GM19467 (cell line): ENCODE measurements around the gene PPA1.
A peak's percentile ranks its signal among the peaks of the same experiment; 100 is the strongest.
"Not testable (repeated sequence)": the region's sequence is repeated elsewhere in the genome, so short reads cannot be mapped to it uniquely, and the experiment has no call there.

ENCODE experiments used
- ATAC-seq: cut with Tn5 transposase; IDR thresholded peaks from one replicate; pipeline ENCODE4 v1.9.1; 2021; ENCODE audit warnings: mild to moderate bottlenecking, moderate library complexity; ENCODE audit not compliant: unreplicated experiment

Gene PPA1

DNA sequence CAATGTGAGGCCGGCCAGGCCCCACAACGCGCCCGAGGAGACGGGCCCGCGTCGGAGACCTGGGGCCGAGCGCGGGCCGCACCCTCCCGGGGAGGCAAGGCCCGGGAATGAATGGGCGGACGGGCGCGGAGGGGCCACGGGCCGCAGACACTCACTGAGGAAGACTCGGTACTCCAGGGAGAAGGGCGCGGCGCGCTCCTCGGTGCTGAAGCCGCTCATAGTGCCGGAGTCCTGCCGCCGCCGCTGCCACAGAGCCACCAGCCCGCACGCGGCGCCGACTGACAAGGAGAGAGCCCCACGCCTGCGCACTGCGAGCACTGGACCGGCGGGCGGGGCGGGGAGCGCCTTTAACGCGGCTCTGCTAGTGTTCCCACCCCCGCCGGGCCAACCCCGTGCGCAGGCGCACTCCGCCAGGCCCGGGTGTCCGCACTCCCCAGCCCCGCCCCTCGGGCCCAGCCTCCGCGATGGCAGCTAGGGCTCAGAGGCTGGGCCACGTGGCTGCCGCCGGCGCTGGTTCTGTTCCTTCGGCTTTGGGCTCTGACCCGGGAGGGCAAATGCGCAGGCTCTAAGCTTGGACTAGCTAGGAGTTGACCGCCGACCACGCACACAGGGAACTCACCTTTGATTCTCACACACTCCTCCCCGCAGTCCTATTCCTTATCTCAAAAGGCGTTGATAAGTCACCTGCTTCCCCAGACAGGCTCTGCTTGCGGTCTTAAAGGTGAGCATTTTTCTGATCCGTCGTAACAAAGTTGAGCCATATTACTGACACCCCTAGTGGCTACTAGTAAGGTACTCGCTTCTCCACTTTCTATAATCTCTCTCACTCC lies at the start of gene PPA1:
Gene PPA1, minus strand, starts transcription at position 321 of the 830 bp plus-strand sequence. Its CDS starts 102 bp downstream, at position 219.
- peak; percentile 85 for ATAC-seq

DNA sequence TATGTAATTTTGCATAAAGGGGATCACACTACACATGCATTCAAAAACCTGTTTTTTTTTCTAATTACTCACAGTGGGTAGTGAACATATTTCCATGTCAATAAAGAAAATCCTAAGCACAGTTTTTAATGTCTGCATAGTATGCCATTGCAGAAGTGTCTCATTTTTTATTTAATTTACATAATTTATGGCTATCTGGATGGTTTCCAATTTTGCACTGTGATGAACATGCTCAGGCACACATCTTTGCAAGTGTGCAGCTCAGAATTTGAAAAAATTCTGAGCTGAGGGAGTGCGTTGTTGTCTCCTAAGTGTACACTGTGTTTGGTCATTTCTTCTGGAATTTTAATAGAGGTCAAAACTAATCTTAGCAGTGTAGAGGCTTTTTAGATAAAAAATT lies 48.4 kb upstream of the PPA1 start:
- ATAC-seq = no peak

DNA sequence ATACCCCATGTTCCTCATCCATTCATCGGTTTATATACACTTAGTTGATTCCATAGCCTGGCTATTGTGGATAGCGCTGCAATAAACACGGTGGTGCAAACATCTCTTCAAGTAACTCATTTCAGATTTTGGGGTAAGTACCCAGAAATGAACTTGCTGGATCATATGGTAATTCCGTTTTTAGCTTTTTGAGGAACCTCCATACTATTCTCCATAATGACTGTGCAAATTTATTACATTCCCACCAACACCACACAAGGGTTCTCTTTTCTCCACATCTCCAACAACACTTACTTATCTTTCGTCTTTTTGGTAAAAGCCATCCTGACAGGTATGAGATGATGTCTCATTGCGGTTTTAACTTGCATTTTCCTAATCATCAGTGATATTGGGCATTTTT lies 46.9 kb upstream of the PPA1 start:
- ATAC-seq = no peak

DNA sequence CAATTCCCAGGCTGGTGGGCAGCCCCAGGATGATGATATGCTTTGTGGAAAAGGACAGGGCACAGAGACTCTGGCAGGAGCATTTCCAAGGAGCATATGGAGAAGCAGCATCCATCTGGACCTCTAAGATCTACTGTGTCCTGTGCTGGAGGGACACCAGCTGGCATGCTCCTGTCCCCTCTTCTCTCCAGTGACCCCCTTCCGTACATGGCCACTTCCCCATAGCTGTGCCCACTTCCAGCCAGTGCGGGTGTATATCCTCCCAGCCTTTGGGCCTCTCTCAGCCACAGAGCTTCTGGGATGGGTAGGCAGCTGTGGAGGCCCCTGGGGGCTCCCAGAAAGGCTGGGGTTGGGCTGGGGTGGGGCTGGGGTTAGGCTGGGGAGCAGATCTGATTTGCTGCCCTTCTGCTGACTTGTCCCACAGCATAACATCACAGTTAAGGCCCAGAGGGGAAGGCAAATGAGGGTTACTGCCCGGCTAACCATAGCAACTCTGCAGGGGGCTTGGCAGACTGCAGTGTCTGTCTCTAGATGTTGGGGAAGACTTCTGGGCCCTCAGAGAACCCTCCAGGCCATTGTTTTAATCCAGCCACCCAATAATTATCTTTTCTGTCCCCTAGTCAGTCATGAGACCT lies 44.3 kb upstream of the PPA1 start:
- no peak for ATAC-seq

DNA sequence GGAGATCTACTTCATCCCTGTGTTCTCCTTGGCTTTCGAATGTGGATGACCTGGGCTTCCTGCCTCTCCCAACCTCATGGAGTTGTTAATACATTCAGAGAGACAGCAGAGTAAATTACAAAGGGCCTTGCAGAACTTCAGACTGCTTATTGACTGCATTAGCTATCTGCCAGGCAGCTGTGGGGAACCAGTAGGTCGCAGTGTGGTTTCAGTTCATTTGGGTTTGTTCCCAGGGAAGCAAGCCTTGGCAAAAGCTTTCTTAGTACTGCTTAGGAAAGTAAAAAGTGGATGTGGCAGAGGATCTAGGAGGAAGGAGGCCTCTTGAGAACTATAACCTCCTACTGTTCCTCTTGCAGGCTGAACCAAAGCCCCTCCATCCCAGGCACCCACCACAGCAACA lies 41.4 kb upstream of the PPA1 start:
- ATAC-seq = no peak

DNA sequence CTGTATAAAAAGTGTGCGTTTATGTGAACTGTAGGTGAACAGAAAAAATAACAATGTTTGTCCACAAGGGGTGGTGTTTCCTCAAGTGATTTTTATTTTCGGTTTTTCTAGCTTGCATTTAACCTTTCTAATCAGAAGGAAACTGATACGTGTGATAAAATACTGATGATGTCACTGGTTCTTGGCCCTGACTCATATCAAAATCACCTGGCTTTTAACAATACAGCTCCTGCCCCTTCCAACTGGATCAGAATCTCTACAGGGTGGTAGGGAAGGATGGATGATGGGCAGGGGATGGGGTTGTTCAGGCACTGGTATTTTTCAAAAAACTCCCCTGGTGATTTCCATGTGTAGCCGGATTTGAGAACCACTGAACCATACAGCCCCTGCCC lies 39.7 kb upstream of the PPA1 start:
- ATAC-seq = no peak

DNA sequence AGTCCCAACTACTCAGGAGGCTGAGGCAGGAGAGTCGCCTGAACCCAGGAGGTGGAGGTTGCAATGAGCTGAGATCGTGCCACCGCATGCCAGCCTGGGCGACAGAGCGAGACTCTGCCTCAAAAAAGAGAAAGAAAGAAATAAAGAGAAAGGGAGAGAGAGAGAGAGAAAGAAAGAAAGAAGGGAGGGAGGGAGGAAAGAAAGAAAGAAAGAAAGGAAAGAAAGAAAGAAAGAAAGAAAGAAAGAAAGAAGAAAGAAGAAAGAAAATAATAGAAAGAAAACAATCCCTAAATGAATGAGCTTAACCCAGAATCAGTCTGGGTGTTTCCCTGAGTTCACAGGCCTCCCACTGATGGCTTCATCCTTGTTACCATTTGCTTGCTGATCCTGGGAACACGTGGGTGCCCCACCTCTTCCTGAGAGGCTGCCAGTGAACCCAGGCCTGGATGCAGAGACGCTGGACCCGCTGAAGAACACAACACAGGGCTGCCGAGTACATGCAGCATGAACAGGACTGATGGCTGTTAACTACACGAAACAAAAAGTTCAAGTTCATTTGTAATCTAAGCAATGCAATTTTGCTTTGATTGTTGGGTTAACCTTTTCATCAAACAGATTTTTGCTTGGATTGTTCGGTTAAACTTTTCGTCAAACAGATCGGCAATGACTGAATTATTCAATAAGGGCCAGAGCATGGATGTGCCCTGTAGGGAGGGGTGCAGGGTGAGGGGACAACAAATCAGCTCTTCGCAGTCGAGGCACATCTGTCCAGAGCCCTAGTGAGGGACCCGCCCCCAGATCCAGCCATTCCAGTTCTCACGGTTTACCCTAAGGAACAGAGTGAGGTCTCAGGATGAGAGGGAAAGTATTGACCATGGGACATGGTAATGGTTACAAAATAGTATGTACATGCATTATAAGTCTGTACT lies 39.0 kb upstream of the PPA1 start:
- ATAC-seq = no peak

DNA sequence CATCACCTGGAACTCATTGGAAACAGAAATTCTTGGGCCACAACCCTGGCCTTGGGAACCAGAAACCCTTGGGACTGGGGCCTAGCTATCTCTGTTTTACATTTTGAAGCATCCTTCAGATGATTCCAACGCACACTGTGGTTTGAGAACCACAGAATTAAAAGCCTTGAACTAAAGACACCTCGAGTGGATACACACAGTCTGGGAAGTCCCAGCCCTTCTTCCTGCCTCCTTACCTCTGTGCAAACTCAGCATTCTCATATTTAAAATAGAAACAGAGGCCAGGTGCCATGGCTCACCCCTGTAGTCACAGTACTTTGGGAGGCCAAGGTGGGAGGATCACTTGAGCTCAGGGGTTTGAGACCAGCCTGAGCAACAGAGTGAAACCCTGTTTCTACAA lies 37.7 kb upstream of the PPA1 start:
- ATAC-seq = no peak

DNA sequence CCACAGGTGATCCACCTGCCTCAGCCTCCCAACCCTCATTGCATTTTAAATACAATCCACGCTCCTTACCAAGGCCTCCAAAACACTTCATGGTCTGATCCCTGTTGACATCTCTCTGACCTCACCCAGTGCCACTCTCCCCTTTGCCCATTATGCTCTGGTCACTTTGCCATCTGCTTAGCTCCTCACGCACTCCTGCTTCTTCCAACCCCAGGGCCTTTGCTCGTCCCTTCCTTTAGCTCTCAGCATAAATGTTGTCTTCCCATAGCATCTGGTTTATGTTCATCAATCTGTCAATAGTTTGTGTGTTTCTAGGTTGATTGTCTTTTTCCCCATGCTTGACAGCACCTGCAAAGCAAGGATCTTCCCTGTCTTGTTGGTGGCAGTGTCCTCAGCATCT lies 36.5 kb upstream of the PPA1 start:
- no peak for ATAC-seq

DNA sequence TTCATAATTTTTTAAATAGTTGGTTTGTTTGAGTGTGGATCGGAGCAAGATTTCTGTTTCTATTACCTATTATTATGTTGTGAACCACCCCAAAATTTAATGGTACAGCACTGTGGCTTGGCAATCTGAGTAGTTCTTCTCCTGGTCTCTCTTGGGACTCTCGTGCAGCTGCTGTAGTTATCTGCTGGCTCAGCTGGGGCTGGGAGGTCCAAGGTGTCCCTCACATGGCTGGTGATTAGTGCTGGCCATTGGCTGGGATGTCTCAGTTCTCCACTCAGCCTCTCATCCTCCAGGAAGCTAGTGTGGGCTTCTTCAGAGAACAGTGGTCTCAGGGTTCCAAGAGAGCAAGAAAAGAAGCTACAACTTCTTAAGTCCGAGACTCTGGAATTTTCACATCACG lies 35.1 kb upstream of the PPA1 start:
- no peak for ATAC-seq

DNA sequence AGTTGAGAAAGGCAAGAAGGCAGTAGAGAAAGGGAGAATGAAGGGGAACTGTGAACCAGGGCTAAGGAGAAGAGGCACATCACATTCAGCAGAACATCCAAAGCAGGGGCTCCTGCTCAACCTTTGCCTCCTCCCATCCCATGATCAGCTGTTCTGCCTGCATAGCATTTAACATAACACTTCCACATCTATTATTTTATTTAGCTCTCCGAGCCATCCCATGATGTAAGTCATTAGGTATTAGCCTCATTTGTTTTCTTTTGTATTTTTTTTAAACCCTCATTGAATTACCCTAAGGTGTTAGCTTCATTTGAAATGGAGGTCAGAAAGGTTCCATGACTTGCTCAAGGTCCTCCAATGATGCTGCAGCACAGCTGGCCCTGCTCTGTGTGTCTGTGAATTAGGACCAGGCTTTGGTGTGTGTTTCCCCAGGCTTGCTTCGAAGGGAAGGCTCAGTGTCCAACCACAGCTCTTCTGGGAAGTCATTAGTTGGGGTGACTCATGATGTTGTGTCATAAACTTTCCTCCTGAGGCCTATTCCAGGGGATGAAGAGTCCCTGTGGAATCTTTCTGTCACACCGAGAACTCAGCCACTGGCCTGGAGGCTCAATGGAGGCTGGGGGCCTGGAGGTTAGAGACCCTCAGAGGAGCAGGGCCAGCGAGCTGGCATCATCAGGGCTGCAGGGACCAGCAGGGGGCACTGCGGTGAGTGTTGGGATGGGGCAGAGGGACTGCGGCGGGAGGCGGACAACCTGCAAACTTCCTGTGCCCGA lies 34.1 kb upstream of the PPA1 start:
- ATAC-seq = no peak

DNA sequence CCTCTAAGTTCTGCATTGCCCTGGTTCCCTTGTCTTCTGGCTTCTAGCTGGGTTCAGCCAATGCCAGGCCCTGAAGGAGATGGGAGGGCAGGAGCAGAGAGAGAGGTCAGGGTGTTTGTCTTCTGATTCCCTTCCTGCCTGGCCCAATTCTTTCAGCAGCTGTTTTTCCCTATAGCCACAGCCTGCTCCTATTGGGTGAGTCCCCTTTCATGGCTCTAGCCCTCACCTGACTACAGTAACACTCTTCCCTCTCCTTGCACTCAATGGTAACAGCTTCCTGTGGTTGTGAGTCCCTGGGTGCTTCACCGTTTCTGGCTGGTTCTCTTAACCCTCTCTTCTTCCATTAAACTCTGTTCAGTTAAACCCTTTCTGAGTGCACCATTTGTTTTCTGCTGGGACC lies 33.5 kb upstream of the PPA1 start:
- no peak for ATAC-seq

DNA sequence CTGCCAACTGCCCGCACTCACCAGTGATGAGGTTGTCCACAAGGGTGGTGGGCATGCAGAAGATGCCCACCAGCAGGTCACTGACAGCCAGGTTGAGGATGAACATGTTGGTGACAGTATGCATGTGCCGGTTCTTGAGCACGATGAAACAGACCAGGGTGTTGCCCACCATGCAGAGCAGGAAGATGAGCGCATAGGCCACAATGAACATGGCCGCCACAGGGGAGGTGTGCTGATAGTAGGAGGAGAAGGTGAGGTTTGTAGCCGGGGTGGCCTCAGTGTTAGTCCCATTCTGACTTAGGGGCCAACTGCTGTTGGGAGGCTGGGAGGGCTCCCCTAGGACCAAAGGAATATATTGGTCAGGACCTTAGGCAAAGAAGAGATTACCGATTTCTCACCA lies 32.8 kb upstream of the PPA1 start:
- ATAC-seq = no peak

DNA sequence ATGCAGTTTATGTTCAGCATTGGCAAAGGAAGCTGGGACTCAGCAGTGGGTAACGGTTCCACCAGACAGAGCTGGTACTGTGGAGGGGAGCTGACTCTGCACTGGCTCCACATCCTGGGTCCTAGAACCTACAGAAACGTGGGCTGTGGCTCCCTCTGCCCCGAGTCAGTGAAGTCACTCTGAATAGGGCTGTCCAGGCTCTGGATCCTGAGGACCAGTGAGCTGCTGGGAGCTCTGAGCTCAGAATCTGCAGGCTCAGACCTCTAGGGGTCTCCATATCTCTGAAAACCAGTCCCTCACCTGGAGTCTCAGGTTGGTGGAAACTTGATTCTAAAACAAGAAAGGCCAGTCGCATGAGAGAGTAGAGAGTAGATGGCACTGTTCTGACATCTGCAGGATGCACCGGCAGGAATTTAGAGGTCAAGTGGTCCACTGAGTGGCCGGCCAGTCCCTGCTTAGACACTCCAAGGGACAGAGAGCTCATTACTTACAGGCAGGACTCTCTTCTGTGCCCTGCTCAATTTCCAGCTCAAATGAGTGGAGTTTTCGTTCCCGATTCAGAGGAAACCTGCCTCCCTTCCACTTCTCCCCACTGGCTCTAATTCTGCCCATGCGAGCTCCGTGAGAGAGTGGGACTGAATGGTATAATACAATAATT lies 31.9 kb upstream of the PPA1 start:
- ATAC-seq = no peak

DNA sequence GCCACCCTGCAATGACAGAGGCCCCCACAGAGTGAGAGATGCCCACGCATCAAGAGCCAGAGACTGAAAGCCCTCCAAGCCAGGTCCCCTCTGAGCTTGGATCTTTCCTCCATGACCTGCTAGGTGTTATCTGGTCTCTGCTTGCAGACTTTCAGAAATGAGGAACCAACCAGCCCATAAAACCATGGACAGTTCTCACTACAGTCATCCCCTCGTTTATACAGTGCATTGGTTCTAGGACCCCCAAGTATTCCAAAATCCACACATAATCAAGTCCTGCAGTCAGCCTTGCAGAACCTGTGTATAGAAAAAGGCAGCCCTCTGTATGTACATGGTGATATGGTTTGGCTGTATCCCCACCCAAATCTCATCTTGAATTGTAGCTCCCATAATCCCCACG lies 27.5 kb upstream of the PPA1 start:
- no peak for ATAC-seq

DNA sequence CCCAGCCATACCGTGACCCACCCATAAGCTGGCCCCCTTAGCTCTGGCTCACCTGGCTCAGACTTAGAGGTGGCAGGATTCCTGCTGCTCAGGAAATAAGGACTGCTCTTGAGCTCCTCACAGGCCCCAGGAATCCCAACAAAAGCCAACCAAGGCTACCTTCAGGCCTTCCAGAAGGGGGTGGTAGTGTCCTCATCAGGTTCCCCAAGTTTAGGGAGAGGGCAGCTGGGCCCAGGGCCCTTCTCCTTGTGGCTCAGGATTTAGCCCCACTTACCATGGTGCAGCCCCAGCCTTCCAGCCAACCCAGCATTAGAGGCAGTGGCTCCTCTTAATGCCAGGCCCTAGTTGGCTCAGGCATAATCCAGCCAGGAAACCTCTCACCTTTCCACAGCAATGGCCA lies 27.0 kb upstream of the PPA1 start:
- no peak for ATAC-seq

DNA sequence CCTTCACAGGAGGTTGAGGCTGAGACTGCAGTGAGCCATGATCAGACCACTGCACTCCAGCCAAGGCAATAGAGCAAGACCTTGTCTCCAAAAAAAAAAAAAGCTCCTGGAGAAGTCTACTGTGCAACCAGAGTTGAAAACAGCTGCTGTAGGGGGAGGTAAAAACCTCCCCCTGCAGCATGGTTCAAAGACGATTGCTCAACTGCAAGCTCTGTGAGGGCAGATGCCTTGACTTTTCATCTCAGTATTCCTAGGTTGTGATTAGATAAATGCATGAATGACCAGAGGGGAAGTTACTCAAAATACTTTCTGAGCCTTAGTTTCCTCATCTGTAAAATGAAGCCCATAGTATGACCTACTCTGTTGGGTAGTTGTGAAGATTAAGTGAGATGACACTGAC lies 25.0 kb upstream of the PPA1 start:
- ATAC-seq = no peak

DNA sequence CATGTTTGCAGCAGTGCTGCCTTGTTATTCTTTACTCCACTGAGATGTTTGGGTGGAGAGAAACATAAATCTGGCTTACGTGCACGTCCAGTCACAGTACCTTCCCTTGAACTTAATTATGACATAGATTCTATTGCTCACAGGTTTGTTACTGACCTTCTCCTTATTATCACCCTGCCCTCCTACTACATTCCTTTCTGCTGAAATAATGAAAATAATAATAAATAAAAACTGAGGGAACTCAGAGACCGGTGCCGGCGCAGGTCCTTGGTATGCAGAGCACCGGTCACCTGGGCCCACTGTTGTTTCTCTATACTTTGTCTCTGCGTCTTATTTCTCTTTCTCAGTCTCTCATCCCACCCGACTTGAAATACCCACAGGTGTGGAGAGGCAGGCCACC lies 24.6 kb upstream of the PPA1 start:
- ATAC-seq = not testable (repeated sequence)

DNA sequence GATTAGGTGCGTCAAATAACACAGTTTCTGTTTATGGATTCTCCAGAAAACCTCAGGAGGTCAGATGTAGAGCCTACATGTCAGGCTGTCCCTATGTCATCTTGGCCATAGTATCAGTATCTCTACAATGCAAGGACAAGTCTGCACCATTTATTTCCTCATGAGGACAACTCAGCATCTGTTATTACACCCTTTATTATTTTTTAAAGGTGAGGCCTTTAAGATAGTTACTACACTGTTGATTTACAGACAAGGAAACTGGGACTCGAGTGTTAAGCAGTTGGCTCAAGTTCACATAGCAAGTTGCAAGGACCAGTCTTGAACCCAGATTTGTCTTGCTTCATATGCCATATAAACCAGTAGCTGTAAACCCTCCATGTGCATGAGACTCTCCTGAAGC lies 23.2 kb upstream of the PPA1 start:
- ATAC-seq = no peak
